Amniotic stem cell (primary cell): ENCODE measurements around the gene HERC6.
"Not testable (repeated sequence)": the region's sequence is repeated elsewhere in the genome, so short reads cannot be mapped to it uniquely, and the experiment has no call there.

Experiments
- DNase-seq: peaks from one replicate; lab custom pipeline; 2025; lab: John Stamatoyannopoulos, UW

Gene HERC6

DNA sequence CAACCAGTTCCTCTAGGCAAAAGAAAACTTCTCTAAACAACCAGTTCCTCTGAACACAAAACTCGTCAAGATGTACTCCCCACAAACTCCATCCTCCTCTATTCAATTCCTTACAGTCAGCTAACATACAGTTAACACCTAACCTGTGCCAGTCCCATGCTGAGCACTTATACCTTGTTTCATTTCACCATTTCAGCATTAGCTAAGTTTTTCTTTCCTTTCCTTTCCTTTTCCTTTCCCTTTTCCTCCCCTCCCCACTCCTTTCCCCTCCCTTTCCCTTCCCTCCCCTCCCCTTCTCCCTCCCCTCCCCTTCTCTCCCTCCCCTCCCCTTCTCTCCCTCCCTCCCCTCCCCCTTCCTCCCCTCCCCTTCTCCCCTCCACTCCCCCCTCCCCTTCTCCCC is 13.1 kb downstream of the HERC6 start:
- no peak for DNase-seq

DNA sequence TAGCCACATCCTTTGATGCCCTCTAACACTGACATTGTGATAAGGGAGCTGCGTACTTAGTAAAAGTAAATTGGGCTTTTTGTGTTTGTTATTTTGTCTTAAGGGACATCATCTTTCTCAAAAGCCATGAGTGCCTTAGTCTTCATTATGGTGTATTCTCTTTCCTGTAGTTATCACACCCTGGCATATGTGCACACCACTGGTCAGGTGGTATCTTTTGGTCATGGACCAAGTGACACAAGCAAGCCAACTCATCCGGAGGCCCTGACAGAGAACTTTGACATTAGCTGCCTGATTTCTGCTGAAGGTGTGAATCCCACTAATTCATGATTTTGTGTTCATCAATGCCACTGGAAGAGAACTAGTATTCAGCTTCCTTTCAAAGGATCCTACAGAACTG is 18.0 kb downstream of the HERC6 start:
- DNase-seq, result no peak

DNA sequence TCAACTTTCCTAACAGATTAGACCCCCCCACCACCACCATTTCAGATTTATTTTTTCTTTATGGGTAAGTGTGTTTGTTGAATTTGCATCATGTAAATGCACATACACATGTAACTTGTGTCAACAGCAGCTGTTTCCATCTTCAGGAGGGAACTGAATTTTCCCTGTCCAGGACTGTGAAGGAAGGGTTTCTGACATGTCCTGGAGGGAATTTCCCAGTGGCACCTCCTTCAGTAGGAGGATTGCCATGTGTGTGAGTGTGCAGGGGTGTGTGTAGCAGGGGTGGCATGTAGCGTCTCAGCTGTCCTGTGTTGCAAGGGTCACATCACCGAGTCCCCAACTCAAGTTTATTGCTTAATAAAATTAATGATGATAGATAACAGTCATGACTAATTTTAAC is 19.7 kb downstream of the HERC6 start:
- no peak for DNase-seq

DNA sequence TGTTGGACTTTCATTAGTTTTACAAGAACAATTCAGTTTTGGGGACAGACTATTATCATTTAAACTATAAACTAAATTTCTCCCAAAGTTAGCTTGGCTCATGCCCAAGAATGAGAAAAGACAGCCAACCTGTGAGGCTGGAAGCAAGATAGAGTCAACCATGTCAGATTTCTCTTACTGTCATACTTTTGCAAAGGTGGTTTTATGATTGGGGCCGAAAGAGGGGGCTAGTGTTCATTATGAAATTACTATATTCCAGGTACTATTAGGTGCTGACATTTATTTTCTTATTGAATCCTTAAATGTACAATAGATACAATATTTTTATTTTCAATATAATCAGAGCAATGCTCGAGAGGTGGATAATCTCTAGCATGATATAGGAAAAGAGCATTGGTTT is 30.6 kb downstream of the HERC6 start:
- no peak for DNase-seq

DNA sequence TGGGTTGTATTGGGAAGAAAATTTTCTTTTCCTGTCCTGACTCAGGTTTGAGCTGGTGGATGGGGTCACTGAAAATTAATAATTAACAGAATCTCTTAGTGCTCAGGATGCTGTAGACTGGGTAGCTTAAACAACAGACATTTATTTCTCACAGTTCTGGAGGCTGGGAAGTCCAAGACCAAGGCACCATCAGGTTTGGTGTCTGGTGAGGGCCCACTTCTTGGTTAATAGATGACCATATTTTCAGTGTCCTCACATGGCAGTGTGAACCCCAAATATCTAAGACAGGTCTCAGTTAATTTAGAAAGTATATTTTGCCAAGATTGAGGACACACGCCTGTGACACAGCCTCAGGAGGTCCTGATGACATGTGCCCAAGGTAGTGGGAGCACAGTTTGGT is 31.1 kb downstream of the HERC6 start:
- no peak for DNase-seq

DNA sequence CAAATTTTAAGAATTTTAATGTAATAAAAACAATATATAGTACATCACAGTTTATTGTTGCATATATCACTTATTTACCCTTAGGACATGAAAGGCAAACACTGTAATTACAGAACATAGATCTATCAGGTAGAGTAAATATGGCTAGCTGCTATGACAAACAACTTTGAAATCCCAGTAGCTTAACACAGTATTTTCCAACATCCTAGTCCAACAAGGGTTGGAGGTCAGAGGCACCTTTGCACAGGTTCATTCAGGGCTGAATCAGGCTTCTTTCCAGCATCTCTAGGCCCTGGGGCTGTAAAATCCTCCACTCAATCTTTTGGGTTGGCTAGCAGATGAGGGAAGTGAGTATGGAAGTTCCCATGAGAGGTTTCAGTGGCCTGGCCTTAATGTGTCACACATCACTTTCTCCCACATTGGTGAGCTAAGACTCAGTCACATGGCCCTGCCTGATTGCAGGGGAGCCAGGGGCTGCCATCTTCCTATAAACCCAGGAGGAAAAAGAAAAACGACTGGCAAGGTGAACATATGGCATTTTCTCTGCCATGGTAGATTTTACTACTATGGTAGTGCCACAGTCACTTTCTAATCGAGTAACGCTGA is 32.9 kb downstream of the HERC6 start:
- DNase-seq, result no peak

DNA sequence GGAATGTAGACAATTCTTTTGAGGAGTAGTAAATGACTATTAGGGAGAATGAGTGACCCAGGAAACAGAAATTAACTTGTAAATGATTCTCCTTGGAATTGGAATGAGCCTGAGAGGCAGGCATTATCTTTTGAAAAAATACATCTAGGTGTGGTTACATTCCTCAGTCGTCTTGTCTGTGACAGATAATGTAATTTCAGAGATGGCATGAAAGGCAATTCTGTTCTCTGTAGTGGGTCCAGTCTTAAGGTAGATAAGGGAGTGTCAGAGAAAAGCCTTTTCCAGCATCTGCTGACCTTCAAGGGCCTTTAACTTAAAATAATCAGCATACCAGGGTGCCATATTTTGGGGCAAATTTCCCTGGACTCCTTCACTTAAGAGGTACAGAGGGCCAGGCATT is 35.1 kb downstream of the HERC6 start:
- no peak for DNase-seq

DNA sequence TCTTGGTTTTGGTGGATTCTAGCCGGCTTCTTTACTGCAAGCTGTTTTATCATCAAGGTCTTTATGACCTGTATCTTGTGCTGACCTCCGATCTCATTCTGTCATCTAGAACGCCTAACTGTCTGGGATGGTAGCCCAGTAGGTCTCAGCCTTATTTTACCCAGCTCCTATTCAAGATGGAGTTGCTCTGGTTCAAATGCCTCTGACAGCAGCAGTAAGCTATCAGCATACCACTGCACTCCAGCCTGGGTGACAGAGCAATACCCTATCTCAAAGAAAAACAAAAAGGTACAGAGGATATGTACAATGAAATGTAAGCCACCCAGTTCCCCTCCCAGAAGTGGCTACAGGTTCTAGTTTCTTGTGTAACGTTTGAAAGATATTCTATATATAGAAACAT is 36.1 kb downstream of the HERC6 start:
- DNase-seq, result no peak

DNA sequence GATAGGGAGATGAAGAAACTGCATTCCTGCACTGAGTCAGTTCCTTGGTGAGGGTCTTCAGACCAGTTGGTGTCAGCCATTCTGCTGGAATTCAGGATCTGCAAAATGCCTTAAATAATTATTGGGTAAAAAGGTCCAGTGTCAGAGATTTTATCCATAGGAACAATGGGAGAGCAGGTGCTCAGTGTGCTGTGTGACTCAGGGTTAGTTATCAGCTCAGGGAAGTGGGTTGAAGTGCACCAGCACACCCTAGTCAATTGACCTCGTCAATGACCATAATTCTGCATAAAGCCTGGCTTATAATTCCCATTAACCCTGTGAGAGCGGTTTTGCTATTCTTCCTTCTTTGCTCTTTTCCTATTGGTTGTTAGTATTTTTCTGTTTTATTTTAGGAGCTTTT is 37.3 kb downstream of the HERC6 start:
- DNase-seq, result no peak

DNA sequence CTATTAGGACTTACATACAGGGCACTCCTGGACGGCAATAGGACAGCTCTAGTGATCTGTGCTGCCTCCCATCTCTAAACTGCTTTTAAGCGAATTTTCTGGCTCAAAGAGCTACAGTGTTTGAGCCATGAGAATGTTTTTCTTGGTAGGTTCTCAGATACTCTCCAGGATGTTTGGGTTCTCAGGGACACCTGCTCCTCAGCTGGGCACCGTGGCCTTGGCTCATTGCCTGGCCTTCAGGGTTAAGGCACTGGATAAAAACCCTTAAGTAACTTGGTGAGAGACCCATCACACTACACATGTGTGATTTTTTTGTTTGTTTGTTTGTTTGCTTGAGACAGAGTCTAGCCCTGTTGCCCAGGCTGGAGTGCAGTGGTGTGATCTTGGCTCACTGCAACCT is 39.8 kb downstream of the HERC6 start:
- DNase-seq, result no peak

DNA sequence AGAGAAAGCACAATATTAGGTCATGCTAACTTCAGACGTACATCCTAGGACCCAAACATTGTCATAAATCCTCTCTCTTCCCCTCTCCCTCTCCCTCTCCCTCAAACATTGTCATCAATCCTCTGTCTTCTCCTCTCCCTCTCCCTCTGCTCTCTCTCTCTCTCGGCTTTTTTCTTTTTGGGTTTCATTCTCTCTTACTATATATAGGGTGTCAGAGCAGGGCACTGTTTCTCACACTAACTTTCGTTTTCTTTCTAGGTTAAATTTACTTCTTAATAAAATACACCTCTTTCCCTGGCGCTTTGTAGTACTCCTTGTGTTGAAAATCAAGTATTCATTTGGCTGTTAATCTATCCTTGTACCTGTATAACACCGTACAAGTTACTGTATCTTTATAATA is 41.2 kb downstream of the HERC6 start:
- no peak for DNase-seq

DNA sequence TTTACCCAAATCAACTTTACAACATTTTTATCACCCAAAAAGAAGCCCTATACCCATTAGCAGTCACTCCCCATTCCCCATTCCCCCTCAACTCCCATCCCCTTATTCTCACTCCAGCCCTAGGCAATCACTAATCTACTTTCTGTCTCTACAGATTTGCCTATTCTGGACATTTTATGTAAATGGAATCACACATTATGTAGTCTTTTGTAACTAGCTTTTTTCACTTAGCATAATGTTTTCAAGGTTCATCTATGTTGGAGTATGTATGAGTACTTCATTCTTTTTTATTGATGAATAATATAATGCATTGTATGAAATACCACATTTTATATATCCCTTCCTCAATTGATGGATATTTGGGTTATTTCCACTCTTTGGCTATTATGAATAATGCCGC is 42.2 kb downstream of the HERC6 start:
- DNase-seq, result no peak

DNA sequence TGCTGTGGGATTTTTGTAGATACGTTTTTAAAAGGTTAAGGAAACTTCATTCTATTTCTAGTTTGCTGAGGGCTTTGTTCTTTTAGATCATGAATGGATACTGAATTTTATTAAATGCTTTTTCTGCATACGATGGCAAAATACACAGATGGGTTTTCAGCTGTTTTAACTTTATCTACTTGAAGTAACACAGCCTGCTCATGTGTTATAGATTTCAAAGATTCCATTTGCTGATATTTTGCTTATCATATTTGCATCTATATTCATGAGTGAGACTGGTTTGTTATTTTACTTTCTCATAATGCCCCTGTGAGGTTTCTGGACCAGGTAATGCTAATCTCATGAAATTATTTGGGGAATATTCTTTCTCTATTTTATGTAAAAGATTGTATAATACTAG is 43.8 kb downstream of the HERC6 start:
- no peak for DNase-seq

DNA sequence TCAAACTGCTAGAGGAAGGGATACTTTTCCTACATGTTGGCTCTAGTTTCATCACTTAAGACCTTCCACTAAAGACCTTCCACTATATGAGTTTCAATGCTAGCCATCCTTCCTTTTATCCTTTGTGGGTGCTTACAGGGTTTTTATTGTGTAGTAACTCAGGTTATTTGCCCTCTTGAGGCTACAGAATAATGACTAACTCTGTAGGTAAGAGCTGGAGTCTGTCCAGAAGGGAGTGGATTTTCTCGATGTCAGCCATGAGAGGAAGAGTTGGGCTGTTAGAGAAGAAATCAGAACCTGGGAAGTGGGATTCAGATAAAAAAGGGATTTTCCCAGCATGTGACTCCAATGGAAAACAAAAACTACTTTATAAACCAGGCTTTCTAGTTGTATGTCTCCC is 50.7 kb downstream of the HERC6 start:
- no peak for DNase-seq

DNA sequence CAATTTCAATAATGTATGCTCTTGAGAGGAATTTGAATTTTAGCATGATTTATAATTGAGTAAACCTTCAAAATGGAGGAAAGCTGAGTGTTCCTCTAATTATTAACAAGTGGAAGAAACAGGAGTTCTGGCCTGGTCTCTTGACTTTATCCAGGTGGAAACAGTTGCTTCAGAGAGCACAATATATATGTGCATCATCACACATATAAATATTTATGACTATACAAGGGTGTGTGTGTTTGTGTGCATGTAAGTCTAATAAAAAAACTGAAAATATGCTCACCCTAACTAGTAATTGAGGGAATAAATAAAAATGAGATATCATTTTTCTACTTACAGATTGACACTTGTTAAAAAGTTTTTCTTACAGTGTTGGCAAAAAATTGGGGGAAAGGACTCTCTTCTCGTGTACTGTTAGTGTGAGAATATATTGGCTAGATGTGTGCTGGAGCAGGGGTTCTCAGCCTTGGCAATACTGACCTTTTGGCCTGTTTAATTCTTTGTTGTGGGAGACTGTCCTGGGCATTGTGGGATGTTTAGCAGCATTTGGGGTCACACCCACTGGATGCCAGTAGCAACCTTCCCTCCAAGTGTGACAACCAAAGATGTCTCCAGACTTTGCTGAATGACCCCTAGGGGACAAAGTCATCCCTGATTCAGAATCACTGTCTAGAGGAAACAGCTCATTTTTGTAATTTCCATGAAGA is 57.5 kb downstream of the HERC6 start:
- DNase-seq, result no peak

DNA sequence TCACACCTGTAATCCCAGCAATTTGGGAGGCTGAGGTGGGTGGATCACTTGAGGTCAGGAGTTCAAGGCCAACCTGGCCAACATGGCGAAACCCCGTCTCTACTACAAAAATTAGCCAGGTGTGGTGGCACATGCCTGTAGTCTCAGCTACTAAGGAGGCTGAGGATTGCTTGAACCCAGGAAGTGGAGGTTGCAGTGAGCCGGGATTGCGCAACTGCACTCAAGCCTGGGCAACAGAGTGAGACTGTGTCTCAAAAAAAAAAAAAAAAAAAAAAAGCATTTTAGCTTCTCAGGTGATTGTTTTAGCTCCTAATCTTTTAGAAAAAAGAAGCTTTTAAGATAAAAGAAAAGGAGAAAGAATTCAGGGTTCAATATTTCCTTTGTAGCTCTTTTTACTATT is 59.2 kb downstream of the HERC6 start:
- not testable (repeated sequence) for DNase-seq

DNA sequence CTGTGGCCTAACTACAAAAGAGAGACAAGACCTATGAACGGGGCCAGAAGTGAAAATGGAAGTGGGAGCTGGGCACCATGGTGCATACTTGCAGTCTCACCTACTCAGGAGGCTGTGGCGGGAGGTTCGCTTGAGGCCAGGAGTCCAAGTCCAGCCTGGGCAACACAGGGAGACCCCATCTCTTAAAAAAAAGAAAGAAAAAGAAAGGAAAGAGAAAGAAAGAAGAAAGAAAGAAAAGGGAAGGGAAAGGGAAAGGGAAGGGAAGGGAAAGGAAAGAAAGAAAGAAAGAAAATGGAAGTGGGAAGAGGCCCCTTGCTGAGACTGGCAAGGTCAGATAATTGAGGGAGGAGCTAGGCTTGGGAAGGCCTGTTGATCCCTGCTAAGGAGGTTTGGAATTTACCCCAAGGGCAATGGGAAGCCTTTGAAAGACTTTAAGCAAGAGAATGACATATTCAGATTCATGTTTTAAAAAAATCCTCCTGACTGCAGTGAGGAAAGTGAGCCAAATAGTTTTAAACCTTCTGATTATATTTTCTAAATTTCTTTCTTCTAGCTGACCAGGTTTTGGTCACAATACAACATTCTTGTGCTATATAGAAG is 60.6 kb downstream of the HERC6 start:
- no peak for DNase-seq

DNA sequence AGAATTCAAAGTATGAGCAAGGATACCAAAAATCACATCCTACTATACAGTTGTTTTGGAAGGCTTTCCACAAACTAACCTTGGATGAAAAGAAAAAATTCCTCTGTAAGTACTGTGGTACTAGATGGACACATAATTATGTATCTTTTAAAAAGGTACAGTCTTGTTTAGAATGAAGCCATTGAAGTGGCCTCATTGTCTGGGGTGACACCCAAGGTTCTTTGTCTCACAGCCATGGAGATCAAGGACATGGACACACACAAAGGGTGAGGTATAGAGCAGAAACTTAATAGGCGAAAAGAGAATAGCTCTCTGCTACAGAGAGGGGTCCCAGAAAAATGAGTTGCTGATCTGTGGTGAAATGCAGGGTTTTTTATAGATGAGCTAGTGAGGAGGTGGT is 61.5 kb downstream of the HERC6 start:
- no peak for DNase-seq

DNA sequence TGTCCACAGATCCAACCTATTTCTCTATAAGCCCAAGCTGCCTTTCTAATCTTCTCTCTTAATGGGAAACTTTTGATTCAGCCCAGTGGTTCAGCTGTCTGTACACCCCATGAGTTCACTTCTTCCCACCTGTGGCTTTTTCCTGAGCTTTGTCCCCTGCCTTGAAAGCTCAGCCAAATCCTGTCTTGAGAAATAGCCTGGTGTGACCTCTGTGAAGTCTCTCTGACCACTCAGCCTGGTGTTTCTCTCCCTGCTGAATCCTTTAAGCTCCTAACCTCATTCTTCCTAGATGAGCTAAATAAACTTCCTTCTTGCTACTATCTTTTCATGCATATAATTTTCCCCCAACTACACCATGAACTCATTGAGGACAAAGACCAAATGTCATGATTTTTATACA is 63.0 kb downstream of the HERC6 start:
- DNase-seq, result no peak

DNA sequence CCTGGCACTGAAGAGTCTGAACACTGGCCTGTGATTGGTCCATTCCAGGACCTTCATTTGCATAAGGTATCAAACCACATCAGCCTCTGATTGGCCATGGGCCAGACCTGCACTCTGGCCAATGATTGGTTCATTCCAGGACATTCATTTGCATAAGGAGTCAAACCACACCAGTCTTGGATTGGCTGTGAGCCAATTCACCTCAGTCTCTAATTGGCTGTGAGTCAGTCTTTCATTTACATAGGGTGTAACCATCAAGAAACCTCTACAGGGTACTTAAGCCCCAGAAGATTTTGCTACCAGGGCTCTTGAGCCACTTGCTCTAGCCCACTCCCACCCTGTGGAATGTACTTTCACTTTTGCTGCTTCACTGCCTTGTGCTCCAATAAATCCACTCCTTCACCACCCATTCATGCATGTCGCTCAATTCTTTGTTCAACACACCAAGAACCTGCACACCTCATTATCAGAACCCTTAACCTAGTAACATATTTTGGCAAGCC is 64.1 kb downstream of the HERC6 start:
- DNase-seq, result no peak

DNA sequence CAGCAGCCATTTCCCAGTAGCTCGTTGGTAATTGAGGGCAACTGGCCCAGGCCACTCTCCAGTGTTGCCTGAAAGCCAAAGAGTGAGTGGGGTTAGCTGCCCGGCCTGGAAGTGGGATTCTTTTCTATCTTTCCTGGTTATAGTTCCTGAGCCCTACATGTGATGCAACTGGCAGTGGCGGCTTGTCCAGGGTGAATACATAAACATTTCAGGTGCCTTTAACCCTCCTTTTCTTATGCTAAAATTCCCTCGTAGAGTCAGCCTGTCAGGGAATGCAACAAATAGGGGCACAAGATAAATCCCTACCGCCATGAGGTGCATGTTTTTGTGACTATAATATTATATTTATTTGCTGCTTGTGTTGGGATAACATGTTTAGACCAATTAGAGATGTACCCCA is 64.8 kb downstream of the HERC6 start:
- no peak for DNase-seq

DNA sequence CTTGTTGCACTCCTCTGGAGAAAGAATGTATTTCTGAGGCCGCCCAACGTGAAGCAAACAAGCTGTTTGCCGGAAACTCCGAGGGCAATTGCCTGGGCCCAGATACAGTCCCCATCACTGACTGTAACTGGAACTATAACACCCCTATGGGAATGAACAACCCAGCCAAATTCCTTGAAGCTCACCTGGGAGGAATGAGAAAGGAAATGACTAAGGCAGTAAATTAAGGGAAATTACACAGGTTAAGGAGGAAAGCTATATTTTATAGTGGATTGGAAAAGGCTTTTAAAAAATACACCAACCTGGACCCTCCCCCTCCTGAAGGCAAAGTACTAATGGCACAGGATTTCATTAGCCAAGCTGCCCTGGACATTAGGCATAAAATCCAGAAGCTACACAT is 66.6 kb downstream of the HERC6 start:
- DNase-seq, result no peak

DNA sequence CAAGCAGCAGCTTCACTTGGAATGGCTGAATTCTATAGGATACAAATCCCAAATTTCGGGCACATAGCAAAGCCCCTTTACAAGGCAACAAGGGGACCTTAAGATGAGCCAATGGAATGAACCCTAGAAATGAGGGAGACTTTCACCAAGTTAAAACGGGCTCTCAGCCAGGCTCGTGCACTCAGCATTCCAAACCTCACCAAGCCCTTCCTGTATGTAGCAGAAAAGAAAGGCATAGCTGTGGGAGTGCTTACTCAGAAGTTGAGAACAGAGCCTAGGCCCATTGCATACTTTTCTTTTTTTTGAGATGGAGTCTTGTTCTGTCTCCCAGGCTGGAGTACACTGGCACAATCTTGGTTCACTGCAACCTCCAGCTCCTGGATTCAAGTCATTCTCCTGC is 67.5 kb downstream of the HERC6 start:
- DNase-seq, result no peak
